Anterior cingulate cortex (tissue), 58 donors: ENCODE measurements around the gene TUBA3E.
A peak's percentile ranks its signal among the peaks of the same experiment; 100 is the strongest.
"Not testable (repeated sequence)": the region's sequence is repeated elsewhere in the genome, so short reads cannot be mapped to it uniquely, and the experiment has no call there.

ENCODE experiments used
- DNase-seq, 58 donors: peaks; one replicate each; lab custom pipeline; 2025; lab: John Stamatoyannopoulos, UW

Gene TUBA3E

DNA sequence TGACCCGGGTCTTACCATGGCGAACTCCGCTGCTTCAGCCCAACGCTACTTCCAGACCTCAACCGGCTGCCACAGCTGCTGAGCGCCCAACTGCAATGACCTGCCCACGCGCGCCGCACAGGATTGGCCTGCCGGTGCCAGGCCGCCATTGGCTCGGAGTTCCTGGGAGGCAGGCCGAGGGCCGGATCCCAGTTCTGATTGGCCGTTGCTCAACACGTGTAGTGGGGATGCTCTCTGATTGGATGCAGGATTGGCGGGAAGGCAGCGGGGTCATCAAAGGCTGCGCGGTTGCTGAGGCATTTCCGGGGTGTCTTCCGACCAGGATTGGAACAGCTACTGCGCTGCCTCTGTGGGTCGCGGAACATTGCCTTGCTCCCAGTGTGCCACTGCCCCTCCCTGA lies at the start of gene TUBA3E:
Gene TUBA3E (minus strand): TSS at position 97 of the 400 bp plus-strand sequence. CDS start 79 bp downstream, at position 18.
- DNase-seq, result no peak

DNA sequence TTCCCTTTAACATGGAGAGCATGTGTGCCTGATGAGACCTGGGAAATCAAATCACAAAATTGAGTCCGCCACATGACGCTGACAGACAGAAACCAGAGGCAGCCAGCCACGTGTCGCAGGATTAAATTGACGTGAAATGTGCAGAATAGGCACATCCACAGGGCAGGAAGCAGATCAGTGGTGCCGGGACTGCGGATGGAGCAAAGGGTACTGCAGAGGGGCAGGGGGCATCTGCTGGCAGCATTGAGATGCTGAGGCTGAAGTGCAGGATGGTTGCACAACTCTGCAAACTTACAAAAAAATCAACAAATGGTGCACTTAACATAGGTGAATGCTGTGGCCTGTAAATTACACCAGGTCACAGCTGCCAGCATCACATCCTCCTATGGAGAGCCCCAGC lies 48.2 kb upstream of the TUBA3E start:
- DNase-seq, result no peak

DNA sequence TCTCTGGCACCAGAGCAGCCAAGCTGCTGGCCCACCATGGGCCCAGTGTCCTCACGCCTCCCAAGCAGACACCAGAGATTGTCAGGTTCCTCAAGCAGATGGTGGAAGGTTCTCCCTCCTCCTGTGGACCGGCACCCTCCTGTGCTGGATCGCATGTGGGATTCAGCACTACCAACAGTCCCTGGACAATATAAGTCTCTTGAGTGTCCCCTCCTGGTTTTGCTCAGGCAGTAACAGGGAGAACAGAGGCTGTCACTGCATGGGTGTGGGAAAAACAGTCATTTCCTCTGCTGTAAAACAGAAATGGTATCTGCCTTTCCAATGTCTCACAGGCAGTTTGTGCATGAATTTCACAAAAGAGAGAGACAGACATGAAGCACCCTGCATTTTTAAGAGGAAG lies 47.7 kb upstream of the TUBA3E start:
- DNase-seq, result no peak

DNA sequence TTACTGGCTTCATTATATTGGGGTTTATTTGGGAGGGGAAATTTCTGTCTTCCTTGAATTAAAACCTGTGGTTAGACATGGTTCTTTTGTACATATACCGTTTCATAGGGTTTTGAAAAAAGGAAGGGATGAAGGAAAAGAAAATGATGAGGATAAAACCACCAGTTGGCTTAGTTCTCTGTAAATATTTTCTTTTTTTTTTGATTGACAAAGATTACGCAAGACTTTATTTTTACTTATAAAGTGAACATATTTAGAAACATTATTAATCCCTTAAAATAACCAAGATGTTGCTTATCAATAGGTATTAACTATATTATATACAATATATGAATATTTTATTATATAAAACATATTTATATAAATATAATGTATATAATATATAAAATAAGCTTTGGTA lies 45.1 kb upstream of the TUBA3E start:
- no peak for DNase-seq

DNA sequence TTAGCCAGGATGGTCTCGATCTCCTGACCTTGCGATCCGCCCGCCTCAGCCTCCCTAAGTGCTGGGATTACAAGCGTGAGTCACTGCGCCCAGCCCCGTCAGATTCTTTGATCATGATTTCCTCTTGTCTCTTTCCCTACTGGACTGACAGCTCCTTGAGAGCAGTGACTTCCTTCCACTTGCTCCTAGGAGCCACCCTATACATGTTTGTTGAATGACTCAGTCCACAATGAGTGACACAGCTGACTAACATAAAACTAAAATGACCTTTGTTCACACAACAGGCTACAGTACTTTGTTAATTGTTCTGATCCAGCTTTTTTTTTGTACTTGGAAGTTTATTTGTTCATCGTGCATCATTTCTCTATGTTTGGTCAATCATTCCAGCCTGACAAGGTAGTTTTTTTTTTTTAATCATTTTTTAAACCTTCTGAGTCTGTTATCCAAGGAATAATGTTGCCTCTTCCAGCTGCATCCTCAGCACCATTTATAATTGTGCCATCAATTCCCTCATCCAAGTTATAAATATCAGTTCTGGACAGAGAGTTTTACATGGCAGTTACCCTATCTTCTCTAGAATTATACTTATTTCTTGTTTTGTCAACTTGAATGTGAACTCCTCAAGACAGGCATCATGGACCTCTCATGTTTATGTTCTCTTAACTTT lies 42.9 kb upstream of the TUBA3E start:
- DNase-seq, result no peak

DNA sequence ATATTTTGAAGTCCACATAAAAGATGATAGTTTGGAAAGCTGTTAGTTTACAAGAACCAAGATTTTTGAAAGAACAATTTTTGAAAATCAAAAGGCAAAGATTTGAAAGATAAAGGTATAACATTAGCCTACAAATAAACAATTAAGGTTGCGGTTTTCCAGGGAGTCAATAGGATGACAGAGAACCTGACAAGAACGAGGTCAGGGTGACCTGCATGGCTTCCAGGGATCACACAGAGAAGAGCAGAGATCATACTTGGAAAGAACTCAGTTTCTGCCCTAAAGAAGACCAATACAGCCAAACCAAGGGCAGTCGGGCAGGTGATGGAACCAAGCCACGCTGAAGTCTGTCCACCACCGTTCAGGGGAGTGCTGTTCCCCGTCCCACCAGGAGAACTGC lies 41.3 kb upstream of the TUBA3E start:
- not testable (repeated sequence) for DNase-seq

DNA sequence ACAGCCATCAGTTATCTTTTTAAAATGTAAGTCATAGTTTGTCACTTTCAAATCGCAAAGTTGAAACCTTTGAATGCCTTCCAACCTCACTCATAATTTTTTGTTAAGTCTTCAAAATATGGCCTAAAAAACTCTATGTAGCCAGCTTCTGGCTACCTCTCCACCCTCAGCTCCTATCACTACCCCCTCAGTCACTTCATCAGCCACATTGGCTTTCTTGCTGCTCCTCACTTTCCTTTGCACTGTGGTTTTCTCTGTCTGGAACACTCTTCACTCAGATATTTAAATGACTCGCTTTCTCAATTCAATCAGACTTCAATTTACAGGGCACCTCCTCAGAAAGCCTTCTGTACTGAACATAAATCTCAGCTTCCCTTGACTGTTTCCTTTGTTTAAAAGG lies 34.8 kb upstream of the TUBA3E start:
- not testable (repeated sequence) for DNase-seq

DNA sequence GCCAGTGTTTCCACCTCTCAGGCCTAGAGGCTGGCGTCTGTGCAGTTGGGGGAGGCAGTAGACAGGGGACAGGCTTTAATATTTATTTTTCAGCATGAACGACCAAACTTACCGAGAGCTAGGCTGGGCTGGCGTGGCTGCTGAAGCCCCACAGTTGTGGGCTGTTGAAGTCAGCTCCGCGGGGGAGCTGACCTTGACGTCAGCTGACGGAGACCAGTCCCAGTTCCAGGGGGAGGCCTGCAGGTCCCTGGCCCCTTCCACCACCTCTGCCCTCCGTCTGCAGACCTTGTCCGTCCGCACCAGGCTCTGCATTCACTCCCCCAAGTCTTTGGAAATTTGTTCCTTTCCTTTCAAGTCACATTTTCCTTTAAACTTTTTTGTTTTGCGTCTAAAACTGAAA lies 33.4 kb upstream of the TUBA3E start:
- DNase-seq, result no peak

DNA sequence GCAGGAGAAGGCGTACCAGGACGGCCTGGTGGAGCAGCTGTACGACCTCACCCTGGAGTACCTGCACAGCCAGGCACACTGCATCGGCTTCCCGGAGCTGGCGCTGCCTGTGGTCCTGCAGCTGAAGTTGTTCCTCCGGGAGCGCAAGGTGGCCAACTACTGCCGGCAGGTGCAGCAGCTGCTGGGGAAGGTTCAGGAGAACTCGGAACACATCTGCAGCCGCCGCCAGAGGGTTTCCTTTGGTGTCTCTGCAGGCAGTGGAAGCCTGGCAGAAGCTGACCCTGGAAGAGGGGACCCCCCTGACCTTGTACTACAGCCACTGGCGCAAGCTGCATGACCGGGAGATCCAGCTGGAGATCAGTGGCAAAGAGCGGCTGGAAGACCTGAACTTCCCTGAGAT lies 32.7 kb upstream of the TUBA3E start:
- not testable (repeated sequence) for DNase-seq

DNA sequence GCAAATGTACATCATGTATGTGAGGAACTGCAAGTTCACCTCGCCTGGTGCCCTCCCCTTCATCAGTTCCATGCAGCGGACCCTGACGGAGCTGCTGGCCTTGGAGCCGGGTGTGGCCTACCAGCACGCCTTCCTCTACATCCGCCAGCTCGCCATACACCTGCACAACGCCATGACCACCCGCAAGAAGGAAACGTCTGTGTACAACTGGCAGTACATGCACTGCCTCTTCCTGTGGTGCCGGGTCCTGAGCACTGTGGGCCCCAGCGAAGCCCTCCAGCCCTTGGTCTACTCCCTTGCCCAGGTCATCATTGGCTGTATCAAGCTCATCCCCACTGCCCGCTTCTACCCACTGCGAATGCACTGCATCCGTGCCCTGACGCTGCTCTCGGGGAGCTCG lies 32.1 kb upstream of the TUBA3E start:
- not testable (repeated sequence) for DNase-seq

DNA sequence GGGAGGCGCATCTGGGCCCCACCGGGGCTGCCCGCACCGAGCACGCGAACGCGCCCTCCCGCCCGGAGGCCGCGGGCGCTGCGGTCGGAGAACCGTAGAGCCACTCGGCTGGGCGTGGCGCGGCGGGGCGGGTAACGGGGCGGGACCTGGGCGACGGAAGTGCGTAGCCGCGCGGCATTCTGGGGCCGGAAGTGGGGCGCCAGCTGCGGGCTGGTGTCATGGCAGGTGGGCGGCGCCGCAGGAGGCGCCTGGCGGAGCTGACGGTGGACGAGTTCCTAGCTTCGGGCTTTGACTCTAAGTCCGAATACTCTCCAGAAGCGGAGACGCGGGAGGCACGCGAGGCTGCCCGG lies 30.9 kb upstream of the TUBA3E start:
- DNase-seq, result peak in 3 of 58 donors; percentile 12 to 37 (median 33)

DNA sequence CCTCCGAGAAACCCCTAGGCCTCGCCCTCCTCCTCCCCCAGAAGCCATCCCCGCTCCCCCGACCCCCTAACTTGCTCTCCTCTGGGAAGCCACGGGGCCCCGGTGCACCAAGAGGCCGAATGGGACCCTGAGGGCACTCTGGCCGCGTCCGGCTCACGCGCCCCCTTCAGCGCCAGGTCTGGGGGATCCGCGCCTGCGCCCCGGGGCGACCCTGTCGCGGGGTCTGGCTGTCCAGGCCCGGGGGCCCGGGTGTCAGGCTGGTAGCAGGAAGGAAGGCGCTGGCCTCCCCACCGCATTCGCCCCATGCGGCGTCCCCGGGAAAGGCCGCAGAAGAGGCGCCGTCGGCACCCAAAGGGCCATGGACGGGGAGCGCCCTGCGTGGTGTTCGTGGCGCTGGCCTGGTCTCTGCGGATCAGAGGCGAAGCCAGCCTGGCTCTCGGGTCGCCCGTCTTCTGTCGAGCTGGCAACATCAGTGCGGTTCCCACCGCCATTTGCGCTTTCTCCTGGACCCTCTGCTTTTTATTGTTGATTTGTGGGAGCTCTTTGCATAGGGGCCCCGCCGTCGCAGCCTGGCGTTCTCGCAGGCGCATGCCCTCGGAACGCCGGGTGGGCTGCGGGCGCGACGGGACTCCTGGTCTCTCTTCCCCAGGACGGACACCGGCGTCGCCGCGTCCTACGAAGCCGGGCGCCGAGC lies 30.4 kb upstream of the TUBA3E start:
- not testable (repeated sequence) for DNase-seq

DNA sequence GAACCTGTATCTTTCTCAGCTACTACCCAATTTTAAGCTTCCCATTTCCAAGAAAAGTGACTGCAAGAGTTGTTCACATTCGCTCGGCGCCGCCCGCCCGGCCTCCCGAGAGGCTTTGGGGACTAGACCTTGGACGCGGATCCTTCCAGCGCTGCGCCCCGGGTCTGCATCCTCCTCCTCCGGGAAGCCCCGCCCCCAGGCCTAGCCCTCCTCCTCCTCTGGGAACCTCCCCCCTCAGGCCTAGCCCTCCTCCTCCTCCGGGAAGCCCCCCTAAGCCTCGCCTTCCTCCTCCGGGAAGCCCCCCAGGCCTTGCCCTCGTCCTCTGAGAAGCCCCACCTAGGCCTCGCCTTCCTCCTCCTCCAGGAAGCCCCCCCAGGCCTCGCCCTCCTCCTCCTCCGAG lies 29.8 kb upstream of the TUBA3E start:
- DNase-seq, result not testable (repeated sequence)

DNA sequence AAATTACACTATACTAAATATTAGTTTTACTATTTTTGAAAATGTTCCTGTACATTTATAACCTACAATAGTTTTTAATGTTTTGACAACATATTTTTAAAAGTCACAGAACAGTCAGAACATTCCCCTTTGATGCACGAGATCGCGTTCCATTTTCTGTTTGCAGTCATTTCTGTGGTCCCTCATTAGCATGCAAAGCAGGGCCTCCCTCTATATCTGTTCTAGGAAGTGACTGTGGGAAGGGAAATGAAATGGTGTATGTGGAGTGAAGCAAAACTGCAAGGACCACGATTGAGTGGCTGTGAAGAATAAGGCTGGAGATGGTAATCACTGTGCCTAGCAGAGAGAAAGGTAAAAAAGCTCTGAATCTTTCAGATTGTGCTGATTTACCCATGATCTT lies 24.3 kb upstream of the TUBA3E start:
- not testable (repeated sequence) for DNase-seq

DNA sequence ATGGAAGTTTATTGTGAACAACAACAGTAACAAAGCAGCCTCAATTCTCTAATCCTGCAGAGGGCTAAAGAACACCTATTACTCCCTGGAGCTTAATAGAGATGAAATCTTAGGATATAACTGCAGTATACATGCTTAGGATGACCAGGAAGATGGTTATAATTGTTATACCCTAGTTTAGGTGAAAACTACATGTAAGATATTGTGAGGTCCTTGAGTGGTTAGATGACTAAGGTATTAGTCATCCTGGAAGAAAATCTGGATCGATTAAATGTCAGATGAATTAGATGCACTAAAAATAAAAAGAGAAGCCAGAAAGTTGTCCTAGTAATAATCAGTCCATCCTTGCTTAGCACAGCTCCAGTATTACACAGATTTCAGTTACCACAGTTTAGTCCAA lies 22.3 kb upstream of the TUBA3E start:
- DNase-seq, result not testable (repeated sequence)

DNA sequence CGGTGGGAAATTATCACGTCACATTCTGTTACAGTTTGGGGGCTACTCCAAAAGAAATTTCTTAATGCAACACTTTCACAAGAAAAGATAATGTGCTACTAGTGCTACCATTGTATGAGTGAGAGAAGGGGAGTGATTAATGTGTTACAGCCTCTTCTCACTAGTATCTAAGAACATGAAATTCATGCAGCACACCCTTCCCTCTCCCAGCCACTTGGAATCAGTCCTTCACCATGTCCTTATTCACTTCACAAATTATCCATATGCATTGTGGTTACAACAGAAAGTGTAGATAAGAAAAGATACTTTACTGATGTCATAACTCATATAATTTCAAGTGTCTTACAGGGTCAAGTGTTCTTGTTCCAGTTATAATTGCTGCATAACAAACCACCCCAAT lies 20.9 kb upstream of the TUBA3E start:
- DNase-seq, result not testable (repeated sequence)

DNA sequence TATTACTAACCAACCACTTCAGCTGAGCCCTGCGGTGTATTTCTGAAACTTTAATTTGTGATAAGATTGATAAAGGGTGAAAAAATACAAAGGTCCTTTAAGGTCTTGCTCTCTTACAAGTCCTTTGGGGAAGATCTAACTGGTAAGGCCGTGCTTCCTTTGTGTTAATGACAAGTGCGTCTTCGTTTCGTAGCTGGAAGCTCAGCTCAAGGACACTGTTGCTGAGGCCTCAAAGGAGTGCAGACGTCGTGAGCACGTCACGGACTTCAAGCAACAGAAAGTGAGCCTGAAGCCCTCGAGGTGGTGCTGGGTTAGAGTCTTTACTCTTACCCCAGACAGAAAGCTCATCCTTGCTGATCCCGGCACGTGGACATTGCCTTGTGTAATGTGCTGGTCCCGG lies 8.8 kb upstream of the TUBA3E start:
- not testable (repeated sequence) for DNase-seq

DNA sequence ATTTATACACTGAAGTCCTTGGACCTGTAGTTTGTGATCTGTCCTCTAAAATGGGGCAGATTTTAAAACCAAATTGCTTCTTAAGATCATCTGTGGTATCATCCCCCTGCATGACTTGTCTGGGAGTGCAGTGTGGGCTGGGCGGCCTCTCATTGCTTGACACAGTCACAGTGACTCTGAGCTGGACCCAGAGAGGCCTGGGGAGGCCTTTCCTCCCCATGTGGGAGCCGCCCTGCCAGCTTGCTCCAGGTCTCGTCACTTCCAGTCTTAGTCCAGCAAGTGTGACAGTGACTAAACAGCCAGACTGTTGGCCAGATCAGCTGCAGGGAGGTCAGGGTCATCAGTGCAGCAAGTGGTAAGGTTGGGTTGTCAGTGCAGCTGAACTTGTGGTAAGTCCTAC lies 4.9 kb upstream of the TUBA3E start:
- not testable (repeated sequence) for DNase-seq

DNA sequence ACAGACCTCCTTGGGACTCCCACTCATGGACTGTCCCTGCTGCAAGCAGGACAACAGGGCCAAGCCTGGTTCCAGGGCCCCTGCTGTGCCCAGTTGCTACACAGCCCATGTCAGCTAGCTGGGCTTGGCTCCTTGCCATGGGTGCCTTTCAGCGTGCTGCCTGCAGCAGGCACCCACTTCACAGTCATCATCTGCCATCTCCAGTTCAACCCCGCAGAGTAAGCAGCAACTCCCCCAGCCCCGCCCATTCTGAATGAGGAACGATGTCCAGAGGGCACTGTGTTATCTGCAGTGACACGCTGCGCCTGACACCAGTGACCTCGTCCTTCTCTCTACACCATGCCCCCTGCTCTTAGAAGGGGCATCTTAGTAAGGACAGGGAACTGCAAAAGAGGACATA lies 4.3 kb upstream of the TUBA3E start:
- peak in 1 of 58 donors; percentile 10 for DNase-seq

DNA sequence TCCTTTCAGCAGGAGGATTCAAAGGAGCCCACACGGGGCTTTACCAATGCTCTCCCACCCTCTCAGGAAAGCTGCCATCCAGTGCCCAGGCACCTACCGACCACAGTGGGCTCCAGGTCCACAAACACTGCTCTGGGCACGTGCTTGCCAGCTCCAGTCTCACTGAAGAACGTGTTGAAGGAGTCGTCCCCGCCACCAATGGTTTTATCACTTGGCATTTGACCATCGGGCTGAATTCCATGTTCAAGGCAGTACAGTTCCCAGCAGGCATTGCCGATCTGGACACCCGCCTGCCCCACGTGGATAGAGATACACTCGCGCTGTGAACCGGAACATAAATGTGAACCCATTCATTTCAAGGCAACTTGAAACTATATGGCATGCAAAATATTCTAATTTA lies 2.2 kb downstream of the TUBA3E start:
- not testable (repeated sequence) for DNase-seq

DNA sequence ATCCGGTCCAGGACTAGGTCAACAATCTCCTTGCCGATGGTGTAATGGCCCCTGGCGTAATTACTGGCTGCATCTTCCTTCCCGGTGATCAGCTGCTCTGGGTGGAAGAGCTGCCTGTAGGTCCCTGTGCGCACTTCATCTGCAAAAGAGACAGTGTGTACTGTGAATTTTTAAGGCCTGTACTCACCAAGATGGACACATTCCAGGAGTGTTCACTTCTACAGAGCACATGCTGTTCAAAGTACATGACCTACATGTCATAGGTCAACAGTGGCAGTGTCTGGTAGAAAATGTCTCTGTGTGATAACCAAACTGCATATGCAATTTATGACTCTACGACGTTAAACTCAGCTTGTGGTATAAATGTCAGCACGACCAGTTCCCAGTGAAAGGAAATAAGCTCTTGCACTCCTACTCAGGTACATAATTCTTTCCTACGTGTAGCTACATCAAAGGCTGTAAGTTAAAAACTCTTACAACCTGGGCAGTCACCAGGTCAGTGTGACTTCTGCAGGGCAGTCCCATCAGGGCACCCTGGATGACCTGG lies 3.1 kb downstream of the TUBA3E start:
- DNase-seq, result not testable (repeated sequence)

DNA sequence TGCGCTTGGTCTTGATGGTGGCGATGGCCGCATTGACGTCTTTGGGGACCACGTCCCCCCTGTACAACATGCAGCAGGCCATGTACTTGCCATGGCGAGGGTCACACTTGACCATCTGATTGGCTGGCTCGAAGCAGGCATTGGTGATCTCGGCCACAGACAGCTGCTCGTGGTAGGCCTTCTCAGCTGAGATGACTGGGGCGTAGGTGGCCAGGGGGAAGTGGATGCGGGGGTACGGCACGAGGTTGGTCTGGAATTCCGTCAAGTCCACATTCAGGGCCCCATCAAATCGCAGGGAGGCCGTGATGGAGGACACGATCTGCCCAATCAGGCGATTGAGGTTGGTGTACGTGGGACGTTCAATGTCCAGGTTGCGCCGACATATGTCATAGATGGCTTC lies 4.4 kb downstream of the TUBA3E start:
- DNase-seq, result not testable (repeated sequence)
